ENCODE results near the gene SCNN1B. TPM values are rescaled to one million over a fixed set of nuclear protein-coding genes. Genes with fewer than 3 reads are reported as not detected.

SCNN1B gene
- total RNA-seq, 1 donor from 2014 or later, result not detected

GRCh38 chr16:23345237-23345636 is 43.1 kb downstream of the SCNN1B start:
- Mint-ChIP-seq H3K4me3 (no peak overlapping the region), H3K27me3 (ENCODE audit: low read depth) (peaks cover 21% of the 10 kb centered on the region), H3K4me1 (no peaks in the 10 kb centered on the region), H3K27ac (ENCODE audit: unreplicated experiment) (no peak overlapping the region), H3K36me3 (ENCODE audit: low read depth) (no peaks in the 10 kb centered on the region), H3K9me3 (no peaks in the 10 kb centered on the region)
- TF ChIP-seq CTCF (conservative IDR thresholded peaks at IDR 0.05), result no peak
- DNase-seq (ENCODE audit: low read depth, low spot score), result no peak

- Mint-ChIP-seq H3K27ac (ENCODE audit: unreplicated experiment) (no peak overlapping the region), H3K9me3 (peaks cover 2% of the 10 kb centered on the region), H3K4me1 (no peaks in the 10 kb centered on the region), H3K27me3 (ENCODE audit: low read depth) (peaks cover 22% of the 10 kb centered on the region), H3K4me3 (no peak overlapping the region), H3K36me3 (ENCODE audit: low read depth) (no peaks in the 10 kb centered on the region)
- no peak for DNase-seq (ENCODE audit: low read depth, low spot score)
- TF ChIP-seq CTCF (conservative IDR thresholded peaks at IDR 0.05), result no peak
Observed at GRCh38 chr16:23348579-23349469, 46.7 kb downstream of the SCNN1B start.

DNA sequence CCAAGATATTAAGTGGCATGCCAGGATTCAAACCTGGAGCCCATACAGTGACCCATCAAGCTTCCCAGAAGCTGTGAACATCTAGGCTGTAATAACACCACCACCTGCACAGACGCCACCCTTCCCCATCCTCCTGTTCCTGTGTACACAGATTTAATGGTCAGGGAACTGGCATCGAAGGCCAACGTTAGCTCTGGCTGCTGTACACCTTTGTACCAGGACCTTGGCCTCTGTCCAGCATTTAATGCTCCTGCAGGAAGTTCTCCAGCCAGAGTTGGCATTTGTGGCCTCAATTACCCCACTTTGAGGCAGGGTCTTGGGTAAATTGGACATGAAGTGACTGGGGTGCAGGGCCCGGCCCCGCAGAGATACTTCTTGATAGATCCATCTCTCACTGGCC is 49.3 kb downstream of the SCNN1B start:
- no peak for DNase-seq (ENCODE audit: low read depth, low spot score)
- Mint-ChIP-seq H3K27me3 (ENCODE audit: low read depth) (peaks cover 15% of the 10 kb centered on the region), H3K27ac (ENCODE audit: unreplicated experiment) (no peak overlapping the region), H3K9me3 (peaks cover 2% of the 10 kb centered on the region), H3K36me3 (ENCODE audit: low read depth) (no peaks in the 10 kb centered on the region), H3K4me3 (no peak overlapping the region), H3K4me1 (no peaks in the 10 kb centered on the region)
- no peak for TF ChIP-seq CTCF (conservative IDR thresholded peaks at IDR 0.05)

DNA sequence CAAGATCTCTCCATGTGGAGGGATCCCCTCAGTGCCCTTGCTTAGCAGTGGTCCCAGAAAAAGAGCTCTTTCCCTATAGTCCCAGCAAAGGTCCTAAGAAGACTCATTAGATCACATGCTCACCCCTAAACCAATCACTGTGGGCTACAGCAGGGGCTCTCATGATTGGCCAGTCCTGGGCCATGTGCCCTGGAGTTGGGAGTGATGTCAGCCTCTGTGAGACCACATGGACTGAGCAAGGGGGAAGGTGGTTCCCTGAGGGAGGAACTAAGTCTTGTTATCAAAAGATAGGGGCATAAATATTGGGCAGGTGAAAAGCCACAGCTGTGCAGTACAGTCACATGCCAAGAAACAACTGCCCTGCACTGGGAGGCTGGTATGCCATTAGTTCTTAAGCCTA is 51.3 kb downstream of the SCNN1B start:
- H3K27ac Mint-ChIP-seq (ENCODE audit: unreplicated experiment), result no peak overlapping the region
- no peak for TF ChIP-seq CTCF (conservative IDR thresholded peaks at IDR 0.05)
- DNase-seq (ENCODE audit: low read depth, low spot score), result no peak
- H3K27me3 Mint-ChIP-seq (ENCODE audit: low read depth), result peaks cover 9% of the 10 kb centered on the region
- no peak overlapping the region for H3K4me3 Mint-ChIP-seq
- peaks cover 2% of the 10 kb centered on the region for H3K9me3 Mint-ChIP-seq
- H3K4me1 Mint-ChIP-seq, result no peaks in the 10 kb centered on the region
- no peaks in the 10 kb centered on the region for H3K36me3 Mint-ChIP-seq (ENCODE audit: low read depth)

- TF ChIP-seq CTCF (conservative IDR thresholded peaks at IDR 0.05), result no peak
- peaks cover 4% of the 10 kb centered on the region for H3K27me3 Mint-ChIP-seq (ENCODE audit: low read depth)
- H3K36me3 Mint-ChIP-seq (ENCODE audit: low read depth), result no peaks in the 10 kb centered on the region
- no peak overlapping the region for H3K4me3 Mint-ChIP-seq
- no peak overlapping the region for H3K27ac Mint-ChIP-seq (ENCODE audit: unreplicated experiment)
- no peaks in the 10 kb centered on the region for H3K4me1 Mint-ChIP-seq
- peaks cover 2% of the 10 kb centered on the region for H3K9me3 Mint-ChIP-seq
- DNase-seq (ENCODE audit: low read depth, low spot score), result no peak
Observed at GRCh38 chr16:23354246-23354645, 52.1 kb downstream of the SCNN1B start.
